ENCODE results near the gene UBTF.

DNA sequence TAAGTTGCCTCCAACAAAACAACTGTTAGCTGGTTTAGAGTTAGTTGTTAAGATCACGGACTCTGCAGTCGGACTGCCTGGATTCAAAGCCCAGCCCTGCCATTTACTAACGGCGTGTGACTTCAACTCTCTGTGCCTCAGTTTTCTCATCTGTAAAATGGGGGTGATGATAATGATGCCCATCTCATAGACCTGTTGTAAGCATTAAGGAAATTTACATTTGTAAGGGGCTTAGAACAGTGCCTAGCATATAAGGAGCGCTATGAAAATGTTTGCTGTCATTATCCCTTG is 47.6 kb upstream of the UBTF start:
- TF ChIP-seq ARNTL (CRISPR knock-in tag; IDR thresholded peaks at IDR 0.05; ENCODE audit: borderline replicate concordance, low read depth) (no peak), ISL1 (CRISPR knock-in tag; IDR thresholded peaks at IDR 0.05) (no peak), CSRNP3 (CRISPR knock-in tag; IDR thresholded peaks at IDR 0.05) (no peak), CSDC2 (CRISPR knock-in tag; IDR thresholded peaks at IDR 0.05) (no peak), ZC3H10 (CRISPR knock-in tag; IDR thresholded peaks at IDR 0.05) (no peak), ESRRG (CRISPR knock-in tag; IDR thresholded peaks at IDR 0.05) (no peak), PATZ1 (CRISPR knock-in tag; IDR thresholded peaks at IDR 0.05; ENCODE audit: borderline replicate concordance) (no peak)
- TF ChIP-seq, protein P1, sequence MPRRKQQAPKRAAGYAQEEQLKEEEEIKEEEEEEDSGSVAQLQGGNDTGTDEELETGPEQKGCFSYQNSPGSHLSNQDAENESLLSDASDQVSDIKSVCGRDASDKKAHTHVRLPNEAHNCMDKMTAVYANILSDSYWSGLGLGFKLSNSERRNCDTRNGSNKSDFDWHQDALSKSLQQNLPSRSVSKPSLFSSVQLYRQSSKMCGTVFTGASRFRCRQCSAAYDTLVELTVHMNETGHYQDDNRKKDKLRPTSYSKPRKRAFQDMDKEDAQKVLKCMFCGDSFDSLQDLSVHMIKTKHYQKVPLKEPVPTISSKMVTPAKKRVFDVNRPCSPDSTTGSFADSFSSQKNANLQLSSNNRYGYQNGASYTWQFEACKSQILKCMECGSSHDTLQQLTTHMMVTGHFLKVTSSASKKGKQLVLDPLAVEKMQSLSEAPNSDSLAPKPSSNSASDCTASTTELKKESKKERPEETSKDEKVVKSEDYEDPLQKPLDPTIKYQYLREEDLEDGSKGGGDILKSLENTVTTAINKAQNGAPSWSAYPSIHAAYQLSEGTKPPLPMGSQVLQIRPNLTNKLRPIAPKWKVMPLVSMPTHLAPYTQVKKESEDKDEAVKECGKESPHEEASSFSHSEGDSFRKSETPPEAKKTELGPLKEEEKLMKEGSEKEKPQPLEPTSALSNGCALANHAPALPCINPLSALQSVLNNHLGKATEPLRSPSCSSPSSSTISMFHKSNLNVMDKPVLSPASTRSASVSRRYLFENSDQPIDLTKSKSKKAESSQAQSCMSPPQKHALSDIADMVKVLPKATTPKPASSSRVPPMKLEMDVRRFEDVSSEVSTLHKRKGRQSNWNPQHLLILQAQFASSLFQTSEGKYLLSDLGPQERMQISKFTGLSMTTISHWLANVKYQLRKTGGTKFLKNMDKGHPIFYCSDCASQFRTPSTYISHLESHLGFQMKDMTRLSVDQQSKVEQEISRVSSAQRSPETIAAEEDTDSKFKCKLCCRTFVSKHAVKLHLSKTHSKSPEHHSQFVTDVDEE (CRISPR knock-in tag; IDR thresholded peaks at IDR 0.05): no peak

All from SK-N-SH treated with all-trans-retinoic acid at 6 μM for 48 hours (cell line).